Duodenal mucosa (tissue), 2 donors: Measurements from ENCODE around the gene TREML4.
"Not testable (repeated sequence)": the region's sequence is repeated elsewhere in the genome, so short reads cannot be mapped to it uniquely, and the experiment has no call there.

ENCODE experiments used
- H3K27ac ChIP-seq: one replicate; pipeline ENCODE4 v1.7.0; 2013; ENCODE audit warnings: low read depth, low read length
- H3K27me3 ChIP-seq, 2 donors: one replicate each; pipeline ENCODE4 v1.7.0; 2013; ENCODE audit warnings: low read length in 2 of 2, control low read depth in 1 of 2; ENCODE audit not compliant: insufficient read depth in 2 of 2, control insufficient read depth in 1 of 2
- H3K36me3 ChIP-seq, 2 donors: one replicate each; pipeline ENCODE4 v1.7.0; 2013; ENCODE audit warnings: low read length in 2 of 2, control low read depth in 1 of 2; ENCODE audit not compliant: insufficient read depth in 2 of 2, control insufficient read depth in 1 of 2
- H3K4me1 ChIP-seq, 2 donors: one replicate each; pipeline ENCODE4 v1.7.0; 2013; ENCODE audit warnings: low read length in 2 of 2, control low read depth in 1 of 2; ENCODE audit not compliant: insufficient read depth in 2 of 2, control insufficient read depth in 1 of 2
- H3K4me3 ChIP-seq, 2 donors: one replicate each; pipeline ENCODE4 v1.7.0; 2013; ENCODE audit warnings: low read length in 2 of 2, low read depth in 1 of 2
- H3K9ac ChIP-seq, 2 donors: one replicate each; pipeline ENCODE4 v1.7.0; 2013; ENCODE audit warnings: low read length in 2 of 2, low read depth in 1 of 2
- H3K9me3 ChIP-seq, 2 donors: one replicate each; pipeline ENCODE4 v1.7.0; 2013; ENCODE audit warnings: low read length in 2 of 2, control low read depth in 1 of 2; ENCODE audit not compliant: control insufficient read depth in 1 of 2

The TREML4 gene, protein sequence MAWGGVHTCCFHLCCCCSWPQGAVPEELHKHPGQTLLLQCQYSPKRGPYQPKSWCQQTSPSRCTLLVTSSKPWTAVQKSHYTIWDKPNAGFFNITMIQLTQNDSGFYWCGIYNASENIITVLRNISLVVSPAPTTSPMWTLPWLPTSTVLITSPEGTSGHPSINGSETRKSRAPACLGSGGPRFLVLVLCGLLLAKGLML

DNA sequence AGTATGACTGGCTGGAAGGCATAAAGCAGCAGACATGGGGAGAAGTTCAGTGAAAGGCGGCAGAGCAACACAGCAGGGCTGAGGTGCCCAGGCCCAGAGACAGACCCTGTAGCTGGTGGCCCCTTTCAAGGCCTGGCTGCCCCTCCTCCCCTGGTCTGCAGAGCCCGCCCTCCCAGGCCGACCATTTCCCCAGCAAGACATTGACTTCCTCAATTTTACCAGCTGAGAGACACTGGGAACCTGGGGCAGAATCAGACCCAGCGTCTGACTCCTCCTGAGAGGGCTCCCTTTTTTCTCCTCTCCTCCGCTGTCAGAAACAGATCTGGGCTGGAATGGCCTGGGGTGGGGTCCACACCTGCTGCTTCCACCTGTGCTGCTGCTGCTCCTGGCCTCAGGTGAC is at the start of gene TREML4:
TSS of gene TREML4 (plus strand) at position 254 of the 400 bp plus-strand sequence. CDS start at position 333, 79 bp downstream.
- H3K9ac ChIP-seq: no peak within 1 kb of the TSS
- H3K27me3 ChIP-seq: peaks cover 0 to 8% of the 10 kb centered on the region in 2 donors
- no peaks in the 10 kb centered on the region for H3K9me3 ChIP-seq
- no peak within 1 kb of the TSS for H3K4me3 ChIP-seq
- H3K4me1 ChIP-seq: no peaks in the 10 kb centered on the region
- H3K36me3 ChIP-seq: no peaks in the 10 kb centered on the region
- no peak within 1 kb of the TSS for H3K27ac ChIP-seq

DNA sequence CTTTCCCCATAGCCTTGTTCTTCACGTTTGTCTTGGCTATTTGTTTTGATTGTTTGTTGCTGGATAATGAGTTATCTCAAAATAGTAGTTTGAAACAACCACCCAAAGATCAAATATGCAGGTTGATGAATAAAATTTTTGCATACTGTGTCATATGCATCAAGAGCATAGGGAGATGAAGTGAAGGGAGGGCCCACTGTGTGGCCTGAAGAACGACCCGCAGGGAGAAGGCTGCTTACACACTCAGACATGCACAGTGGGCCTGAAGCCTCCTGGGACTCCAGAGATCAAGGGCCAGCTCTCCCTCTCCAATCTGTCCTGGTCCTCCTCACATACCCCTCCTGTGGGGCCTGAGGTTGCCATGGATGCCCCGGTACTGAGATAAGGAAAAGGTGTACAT is 49.0 kb upstream of the TREML4 start:
- H3K36me3 ChIP-seq: no peaks in the 10 kb centered on the region
- no peaks in the 10 kb centered on the region for H3K9me3 ChIP-seq
- H3K4me3 ChIP-seq: no peak overlapping the region
- no peaks in the 10 kb centered on the region for H3K27me3 ChIP-seq
- no peak overlapping the region for H3K27ac ChIP-seq
- no peaks in the 10 kb centered on the region for H3K4me1 ChIP-seq
- no peak overlapping the region for H3K9ac ChIP-seq

DNA sequence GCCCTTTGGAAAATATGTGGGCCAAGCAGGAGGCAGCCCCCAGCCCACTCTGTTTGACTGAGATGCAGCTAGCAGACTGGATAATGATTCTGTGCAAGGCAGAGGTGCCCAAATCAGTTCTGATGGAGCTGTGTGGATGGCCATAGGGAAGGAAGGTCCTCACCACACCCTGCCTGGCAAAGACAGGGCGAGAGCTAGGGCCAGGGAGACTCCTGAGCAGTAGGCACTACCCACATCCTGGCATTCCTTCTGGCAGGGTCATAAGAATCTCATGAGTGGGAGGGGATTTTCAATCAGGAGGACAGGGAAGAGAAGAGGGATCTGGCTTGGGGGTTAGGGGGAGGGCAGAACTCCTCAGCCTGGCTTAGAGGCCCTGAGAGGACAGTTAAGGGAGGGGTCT is 46.6 kb upstream of the TREML4 start:
- H3K4me3 ChIP-seq: no peak overlapping the region
- no peaks in the 10 kb centered on the region for H3K27me3 ChIP-seq

DNA sequence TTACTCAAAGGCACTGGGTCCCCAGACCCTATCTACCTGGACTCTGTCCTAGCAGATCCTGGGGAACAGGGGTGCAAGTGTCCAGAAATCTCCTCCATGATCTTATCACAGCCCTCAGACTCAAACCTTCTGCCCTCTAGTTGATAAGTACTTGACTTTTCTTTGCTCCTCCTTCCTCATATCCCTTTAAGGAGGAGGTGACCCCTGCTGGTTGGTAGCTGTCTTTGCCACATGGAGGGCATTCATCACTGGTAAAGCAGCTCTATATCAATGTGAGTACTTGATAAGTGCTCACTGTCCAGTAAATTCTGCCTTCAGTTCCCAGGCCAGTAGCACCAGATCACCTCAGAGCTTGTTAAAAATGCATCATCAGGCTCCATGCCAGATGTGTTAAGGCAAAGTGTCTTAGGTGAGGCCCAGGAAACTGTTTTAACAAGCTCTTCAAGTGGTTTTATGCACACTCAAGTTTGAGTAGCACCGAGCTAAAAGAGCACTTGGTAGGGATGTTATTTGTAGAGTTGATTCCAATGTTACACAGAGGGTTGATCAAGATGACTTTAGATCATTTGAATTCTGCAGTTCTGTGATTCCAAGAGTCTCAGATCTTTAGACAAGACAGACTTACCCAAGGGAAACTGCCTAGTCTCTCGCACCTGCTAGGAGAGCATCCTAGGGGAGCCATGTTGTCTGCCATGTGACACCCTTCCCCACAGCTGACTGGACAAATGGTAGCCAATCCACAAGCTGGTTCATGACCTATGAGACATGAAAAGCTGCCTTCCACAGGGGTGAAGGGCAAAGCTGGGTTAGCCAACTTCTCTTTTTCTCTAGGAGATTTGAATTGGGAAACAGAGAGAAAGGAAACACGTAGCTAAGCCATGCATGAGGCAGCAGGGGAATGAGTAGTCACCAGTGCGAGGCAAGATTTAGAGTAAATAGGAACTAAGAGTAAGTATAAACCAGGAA is 45.8 kb upstream of the TREML4 start:
- Histone ChIP-seq H3K9me3 (no peaks in the 10 kb centered on the region), H3K27me3 (no peaks in the 10 kb centered on the region), H3K9ac (no peak overlapping the region), H3K4me1 (no peaks in the 10 kb centered on the region), H3K36me3 (no peaks in the 10 kb centered on the region), H3K27ac (no peak overlapping the region), H3K4me3 (no peak overlapping the region)

More for the DNA sequence above, 46.6 kb upstream of the TREML4 start:
- Histone ChIP-seq H3K4me1 (no peaks in the 10 kb centered on the region), H3K27ac (no peak overlapping the region), H3K9ac (no peak overlapping the region), H3K36me3 (no peaks in the 10 kb centered on the region), H3K9me3 (no peaks in the 10 kb centered on the region)

DNA sequence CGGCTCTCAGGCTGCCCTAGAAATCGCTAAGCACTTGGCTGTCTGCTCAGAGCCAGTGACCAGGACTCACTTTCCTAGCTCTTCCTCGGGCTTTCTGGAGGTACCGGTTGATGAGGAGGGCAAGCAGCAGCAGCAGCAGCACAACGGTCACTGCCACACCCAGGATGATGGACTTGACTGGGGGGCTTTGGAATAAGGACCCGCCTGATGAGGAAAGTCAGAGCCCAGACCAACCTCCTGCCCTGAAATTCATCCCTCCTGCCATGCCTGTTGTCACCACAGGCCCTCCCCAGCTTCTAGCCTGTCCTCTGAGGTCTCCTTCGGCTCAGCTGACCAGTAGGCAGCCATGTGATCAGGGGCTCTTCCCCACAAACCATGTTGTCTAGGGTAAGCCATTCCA is 43.4 kb upstream of the TREML4 start:
- Histone ChIP-seq H3K9me3 (peaks cover 1 to 3% of the 10 kb centered on the region in 2 donors), H3K9ac (no peak overlapping the region), H3K4me1 (no peaks in the 10 kb centered on the region), H3K27me3 (no peaks in the 10 kb centered on the region), H3K36me3 (no peaks in the 10 kb centered on the region), H3K4me3 (no peak overlapping the region), H3K27ac (no peak overlapping the region)

DNA sequence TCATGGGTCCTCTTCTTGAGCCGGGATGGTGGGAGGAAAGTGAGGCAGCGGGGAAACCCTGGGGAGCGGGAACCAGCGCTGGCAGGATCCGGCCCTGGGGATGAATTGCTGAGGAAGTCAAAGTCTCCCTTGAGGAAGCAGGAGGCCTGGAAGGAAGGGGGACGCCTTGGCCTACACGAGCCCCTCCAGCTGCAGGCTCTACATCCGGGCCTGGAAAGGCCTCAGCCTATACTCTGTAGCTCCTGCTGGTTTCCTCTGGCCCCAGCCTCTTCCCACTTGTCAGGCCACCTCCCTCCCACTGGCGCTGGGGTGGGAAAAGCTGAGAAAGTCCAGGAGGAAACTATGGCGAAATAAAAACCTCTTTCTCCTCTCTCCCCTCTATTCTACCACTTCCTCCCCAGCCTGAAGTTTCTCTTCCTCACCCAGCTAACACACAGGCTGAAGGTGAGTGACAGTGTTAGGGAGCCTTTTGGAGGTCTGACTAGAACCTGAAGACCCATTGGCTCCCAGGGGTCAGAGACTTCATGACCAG is 42.1 kb upstream of the TREML4 start:
- no peaks in the 10 kb centered on the region for H3K27me3 ChIP-seq
- no peaks in the 10 kb centered on the region for H3K36me3 ChIP-seq

DNA sequence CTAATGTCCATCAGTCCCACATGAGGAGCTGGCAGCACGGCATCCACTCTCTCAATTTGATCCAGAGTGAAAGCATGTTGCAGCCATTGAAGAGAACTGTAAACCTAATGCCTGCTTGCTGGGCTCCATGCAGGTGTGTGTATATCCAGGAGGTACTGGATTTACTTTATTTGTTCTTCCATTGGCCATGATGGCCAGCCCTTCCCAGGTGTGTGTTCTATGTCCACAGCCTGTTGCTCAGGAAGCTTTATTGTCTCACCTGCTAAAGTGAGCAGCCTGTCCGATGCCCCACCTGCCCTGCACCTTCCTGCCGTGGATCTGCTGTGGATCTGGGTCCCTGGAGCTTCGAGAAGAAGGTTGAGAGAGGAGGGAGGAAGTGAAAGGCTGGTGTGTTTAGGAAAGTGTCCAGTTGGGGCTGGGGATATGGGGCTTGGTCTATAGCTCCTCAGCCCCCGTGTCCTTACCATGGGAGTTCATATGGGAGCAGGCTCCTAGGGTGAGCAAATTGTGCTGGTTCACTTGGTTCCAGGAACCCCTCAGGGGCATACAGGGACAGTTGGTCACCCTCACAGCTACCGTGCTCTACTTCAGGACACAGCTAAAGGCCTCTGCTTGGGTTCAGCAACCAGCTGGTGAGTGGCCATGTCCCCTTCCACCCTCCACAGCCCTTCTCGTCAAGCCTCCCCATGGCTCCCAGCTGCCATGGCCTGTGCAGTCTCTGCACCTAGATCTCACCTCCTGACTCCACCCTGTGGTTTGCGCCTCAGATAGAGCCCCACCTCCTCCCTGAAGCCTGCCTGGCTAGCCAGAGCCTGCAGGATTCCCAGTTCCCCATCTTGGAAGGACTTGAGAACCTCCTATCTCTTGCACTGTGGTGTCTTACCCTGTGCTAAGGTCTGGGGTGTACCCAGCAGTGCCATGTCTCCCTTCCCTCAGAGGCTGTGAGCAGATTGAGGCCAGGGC is 39.9 kb upstream of the TREML4 start:
- H3K27me3 ChIP-seq: peaks cover 0 to 5% of the 10 kb centered on the region in 2 donors
- peaks cover 8% of the 10 kb centered on the region in 2 donors for H3K9me3 ChIP-seq
- H3K27ac ChIP-seq: no peak overlapping the region
- no peak overlapping the region for H3K4me3 ChIP-seq
- no peaks in the 10 kb centered on the region for H3K4me1 ChIP-seq
- no peaks in the 10 kb centered on the region for H3K36me3 ChIP-seq
- no peak overlapping the region for H3K9ac ChIP-seq

More for the DNA sequence above, 42.1 kb upstream of the TREML4 start:
- no peaks in the 10 kb centered on the region for H3K4me1 ChIP-seq
- H3K27ac ChIP-seq: no peak overlapping the region
- H3K9me3 ChIP-seq: peaks cover 8% of the 10 kb centered on the region in 2 donors
- no peak overlapping the region for H3K9ac ChIP-seq
- no peak overlapping the region for H3K4me3 ChIP-seq

DNA sequence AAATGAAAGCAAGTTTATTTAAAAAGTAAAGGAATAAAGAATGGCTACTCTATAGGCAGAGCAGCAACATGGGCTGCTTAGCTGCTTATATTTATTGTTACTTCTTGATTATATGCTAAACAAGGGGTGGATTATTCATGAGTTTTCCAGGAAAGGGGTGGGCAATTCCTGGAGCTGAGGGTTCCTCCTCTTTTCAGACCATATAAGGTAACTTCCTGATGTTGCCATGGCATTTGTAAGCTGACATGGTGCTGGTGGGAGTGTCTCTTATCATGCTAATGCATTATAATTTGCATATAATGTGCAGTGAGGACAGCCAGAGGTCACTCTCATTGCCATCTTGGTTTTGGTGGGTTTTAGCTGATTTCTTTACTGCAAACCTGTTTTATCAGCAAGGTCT is 39.1 kb upstream of the TREML4 start:
- not testable (repeated sequence) for H3K36me3 ChIP-seq, H3K4me3 ChIP-seq, H3K9me3 ChIP-seq, H3K4me1 ChIP-seq, H3K27me3 ChIP-seq, H3K27ac ChIP-seq, H3K9ac ChIP-seq

DNA sequence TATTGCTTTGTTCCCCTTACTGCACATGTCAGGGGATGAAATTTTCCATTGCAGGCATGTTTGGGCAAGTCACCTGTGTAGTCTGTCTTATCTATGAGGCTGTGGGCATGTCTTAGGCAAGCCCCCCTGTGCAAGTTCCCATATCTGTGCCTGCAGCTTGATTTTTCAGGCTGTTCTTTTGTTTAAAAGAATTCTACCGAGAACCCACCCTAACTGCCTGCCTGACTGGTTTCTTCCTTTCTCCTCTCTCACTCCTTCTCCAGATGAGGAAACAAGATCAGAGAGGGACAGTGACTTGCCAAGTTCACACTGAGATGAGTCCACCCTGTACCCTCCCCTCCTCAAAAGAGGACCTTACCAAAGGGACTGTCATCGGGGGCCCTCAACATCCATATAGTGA is 38.2 kb upstream of the TREML4 start:
- H3K27me3 ChIP-seq: peaks cover 0 to 5% of the 10 kb centered on the region in 2 donors
- H3K9ac ChIP-seq: no peak overlapping the region
- no peak overlapping the region for H3K27ac ChIP-seq
- peaks cover 8% of the 10 kb centered on the region in 2 donors for H3K9me3 ChIP-seq
- no peaks in the 10 kb centered on the region for H3K4me1 ChIP-seq
- no peaks in the 10 kb centered on the region for H3K36me3 ChIP-seq
- no peak overlapping the region for H3K4me3 ChIP-seq
